Stimulated activated CD8-positive, alpha-beta memory T cell treated with anti-CD3 and anti-CD28 coated beads, Interleukin-7, amount 100 ng/mL, for 24 hours (primary cell): ENCODE measurements around the gene ZMPSTE24.

ENCODE experiments used
- DNase-seq: peaks from one replicate; pipeline ENCODE4 v3.0.0-alpha.2; 2020; ENCODE audit warnings: low read depth

The ZMPSTE24 gene

DNA sequence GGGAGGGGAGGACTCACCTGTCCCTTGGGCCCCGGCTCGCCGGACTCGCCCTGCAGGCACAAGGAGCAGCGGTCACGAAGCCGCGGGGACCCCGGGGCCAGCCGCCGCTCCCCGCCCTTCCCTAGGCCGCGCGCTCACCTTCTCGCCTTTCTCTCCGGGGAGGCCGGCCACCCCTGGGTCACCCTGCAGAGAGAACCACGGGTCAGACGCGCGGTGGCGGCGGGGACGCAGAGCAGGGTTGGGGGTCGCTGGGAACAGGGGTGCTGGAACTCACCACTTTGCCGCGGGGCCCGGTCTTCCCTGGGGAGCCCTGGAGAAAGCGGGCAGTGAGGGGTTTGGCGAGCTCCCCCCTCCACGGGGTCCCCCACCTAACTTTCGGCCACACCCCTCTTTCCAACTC, 45.8 kb downstream of the ZMPSTE24 start:
- DNase-seq = no peak

DNA sequence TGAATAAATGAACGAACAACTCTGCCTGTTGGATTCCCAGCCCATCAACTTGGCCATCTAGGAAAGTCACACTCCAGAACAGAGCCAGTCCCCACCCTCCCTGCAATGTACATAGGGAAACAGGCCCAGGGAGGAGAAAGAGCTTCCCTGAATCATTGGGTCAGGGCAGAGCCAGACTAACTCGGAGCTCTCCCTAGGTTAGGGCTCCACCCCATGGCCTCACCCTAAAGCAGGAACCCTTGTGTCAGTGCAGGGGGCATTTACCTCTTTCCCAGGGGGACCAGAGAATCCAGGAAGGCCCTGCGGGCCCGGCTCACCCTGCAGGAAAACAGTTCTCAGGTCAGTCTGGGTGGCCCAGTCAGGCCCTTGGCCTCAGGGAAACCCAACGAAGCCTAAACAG, 47.4 kb downstream of the ZMPSTE24 start:
- no peak for DNase-seq

DNA sequence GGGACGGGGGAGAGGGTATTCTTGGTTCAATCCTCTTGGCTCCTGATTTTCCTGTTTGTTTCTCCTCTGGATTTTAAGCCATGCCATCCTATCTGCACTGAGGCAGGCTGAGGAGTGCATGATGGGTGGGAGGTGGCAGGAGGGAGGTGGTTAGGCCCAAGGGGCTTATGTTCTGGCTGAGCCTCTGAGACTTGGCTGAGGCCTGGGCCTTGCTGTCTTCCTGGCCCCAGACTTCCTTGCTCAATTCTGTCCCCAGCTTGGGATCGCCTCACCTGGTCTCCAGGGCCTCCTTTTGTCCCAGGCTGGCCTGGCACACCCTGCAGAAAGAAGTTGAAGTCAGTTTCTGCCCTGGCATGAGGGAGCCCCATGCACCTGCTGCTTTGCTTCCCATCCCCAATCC, 47.8 kb downstream of the ZMPSTE24 start:
- no peak for DNase-seq

DNA sequence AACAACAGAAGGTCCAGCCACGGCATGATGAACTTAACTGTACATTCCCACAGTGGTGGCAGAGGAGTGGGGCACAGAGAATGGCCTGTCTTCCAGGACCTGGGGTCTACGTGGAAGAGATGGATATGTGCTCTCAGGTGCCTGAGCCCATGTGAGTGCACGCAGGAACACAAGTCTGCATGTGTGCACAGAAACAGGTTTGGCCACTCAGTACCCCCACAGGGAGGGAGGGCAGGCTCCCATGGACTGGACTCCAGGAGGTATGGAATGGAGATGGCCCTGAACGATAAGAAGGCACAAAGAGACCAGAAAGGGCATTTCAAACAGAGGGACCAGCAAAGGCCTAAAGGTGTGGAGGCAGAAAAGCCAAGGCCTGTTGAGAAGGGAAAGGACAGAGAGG, 48.3 kb downstream of the ZMPSTE24 start:
- no peak for DNase-seq

DNA sequence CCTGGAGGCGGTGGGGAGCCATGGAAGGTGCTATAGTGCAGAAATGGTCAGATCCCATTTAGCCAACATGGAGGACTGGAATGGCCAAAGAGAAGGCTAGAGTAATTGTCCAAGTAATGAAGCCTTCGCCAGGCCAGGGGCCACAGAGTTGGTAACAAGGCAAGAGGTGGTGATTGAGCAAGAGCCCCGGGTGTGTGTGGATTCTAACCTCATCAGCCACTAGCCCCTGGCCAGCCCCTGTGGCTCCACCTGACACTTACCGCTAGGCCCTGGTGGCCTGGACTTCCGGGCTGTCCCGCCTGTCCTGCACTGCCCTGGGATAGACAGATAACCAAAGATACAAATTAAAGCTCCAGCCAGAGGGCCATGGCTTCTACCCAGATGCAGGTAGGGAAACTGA, 49.1 kb downstream of the ZMPSTE24 start:
- no peak for DNase-seq

DNA sequence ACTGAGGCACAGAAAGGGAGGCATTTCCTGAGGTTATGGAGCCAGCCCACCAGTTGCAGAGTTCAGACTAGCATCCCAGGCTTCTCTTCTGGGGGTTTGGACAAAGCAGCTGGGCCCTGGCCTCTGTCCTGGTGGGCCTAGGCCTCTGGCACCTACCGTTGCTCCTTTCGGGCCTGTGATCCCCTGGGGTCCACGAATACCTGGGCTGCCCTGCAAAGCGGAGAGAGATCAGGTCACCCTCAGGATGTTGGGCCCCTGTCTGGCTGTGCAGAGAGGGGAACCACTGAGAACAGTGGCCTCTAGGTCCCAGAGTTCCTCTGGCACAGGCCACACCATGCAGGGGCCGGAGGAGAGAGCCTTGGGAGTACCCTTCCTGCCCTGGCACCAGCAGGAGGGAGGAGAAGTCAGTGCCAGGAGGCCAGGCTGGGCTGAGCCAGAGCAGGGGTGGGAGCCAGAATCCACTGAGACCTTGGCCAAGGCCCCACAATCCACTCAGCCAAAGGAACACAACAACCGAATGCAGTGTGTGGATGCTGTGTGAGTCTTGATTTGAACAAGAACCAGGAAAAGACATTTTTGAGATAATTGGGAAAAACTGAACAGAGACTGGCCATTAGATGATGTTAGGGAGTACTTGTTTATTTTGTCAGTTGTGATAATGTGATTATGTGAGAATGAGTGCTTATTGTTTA, 50.1 kb downstream of the ZMPSTE24 start:
- DNase-seq = no peak

DNA sequence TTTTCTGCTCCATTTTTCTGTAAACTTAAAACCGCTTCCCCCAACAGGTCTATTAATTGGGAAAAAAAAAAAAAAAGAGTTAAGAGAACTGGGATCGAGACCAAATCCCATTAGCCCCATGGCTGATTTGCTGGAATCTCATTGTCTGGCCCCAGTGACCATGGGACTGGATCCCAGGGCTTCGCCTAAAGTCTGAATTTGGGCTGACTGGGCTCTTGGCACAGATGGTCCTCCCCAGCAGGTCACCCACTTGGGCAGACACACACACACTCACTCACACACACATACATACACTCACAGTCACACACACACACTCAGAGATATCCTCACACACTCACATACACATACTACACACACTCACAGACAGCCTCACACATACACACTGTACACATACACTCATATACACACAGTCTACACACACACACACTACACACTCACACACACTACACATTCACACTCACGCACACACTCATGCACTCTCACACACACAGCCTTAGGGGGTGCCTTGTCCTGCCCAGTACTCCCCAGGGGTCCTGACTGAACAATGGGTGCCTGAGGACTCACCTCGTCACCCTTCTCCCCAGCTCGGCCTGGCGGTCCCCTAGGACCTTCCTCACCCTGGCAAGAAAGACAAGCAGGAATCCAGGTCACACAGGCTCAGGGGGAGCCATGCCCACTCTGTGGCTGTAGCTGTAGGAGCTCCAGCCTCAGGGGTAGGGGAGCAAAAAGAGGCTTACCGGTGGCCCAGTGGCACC, 51.5 kb downstream of the ZMPSTE24 start:
- DNase-seq = no peak

DNA sequence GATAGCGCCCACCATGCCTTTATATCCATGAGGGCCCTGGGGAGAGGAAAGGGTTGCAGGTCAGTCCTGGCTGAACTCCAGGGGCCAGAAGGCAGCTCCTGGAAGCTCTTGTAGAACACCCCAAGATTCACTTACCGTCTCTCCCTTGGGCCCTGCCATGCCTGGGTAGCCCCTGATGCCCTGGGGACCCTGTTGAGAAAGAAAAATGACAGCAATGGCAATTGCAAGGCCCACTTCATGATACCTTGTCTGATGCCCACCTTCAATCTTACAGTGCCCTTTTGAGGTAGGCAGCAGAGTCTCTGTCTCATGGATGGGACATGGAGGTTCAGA, 52.1 kb downstream of the ZMPSTE24 start:
- no peak for DNase-seq

DNA sequence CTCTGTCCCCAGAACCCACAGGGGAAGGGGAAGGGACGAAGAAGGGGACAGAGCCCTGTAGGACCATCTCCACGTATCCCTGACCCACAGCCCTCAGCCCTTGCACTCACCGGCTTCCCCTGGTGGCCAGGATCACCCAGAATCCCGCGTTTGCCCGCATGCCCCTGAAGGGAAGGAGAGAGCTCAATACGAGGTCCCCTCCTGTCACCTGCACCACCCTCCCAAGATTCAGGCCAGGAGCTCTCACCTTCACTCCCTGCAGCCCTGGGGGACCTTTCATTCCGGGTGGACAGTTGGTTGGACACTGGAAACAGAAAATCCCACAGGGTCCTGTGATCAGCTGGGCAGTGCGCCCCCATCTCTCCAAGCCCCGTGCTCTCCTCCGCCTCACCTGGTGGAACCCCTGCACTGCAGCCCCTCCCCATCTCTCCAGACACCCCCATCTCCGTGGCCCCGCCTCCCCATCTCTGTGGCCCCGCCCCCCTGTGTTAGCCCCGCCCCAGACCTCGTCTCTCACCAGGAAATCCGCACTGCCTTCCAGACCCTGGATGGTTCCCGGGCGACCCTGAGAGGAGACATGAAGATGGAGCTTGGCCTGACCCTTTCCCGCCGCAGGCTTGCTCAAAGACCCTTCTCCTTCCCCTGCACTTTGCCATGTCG, 53.1 kb downstream of the ZMPSTE24 start:
- no peak for DNase-seq

DNA sequence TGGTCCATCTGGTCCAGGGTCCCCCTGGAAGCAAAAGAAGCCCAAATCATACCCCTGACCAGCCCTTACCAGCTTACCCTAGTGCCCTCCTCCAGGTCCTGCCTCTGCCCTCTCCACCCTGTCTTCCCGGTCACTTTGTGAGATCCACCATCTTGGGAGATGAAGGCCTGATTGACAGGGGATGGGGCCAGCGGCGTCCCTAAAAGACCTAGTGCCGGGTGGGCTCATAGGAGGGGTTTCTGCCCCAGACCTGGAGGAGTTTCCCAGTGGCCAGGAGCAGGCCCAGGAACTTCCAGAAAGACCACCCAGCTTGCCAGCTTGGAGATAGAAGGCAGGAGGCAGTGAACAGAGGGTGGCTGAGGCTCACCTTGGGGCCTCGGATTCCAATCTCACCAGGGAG, 53.7 kb downstream of the ZMPSTE24 start:
- DNase-seq = no peak

DNA sequence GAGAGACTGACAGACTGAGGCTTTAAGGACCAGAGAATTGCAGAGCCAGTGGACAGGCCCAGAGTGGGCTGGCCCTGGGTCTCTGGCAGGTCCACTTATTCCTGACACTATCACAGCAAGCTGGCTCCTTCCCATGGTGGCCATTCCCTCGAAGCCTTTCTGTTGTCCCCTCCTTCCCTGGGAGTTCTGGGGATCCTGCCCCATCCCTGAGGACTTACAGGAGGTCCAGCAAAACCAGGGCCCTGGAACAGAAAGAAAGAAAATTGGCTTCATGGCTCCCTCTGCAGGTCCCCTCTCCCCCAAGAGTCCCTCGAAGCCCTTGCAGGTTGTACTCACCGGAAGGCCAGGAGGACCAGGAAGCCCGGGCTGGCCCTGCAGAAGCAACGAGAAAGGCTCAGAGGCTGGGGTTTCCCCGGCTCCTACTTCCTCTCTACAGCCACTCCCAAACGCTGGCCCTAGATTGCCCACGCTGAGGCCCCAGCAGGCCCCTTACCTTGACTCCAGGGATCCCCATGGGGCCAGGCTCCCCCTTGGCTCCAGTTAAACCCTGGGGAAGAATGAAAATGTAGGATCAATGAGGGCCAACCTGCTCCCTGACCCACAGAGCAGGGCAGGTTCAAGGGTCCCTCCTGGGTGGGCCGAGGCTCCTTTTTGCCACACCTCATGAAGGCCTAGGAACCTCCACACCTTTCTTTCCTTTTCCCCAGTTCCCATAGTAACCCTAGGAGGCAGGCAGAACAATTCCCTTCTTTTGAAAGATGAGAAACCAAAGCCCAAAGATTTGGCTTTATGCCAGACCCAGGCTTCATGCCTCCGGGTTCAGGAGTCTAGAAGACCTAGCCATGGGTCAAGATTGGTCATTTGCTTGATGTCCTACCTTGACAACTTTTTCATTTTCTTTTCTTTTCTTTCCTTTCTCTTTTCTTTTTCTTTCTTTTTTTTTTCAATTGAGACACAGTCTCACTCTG, 54.5 kb downstream of the ZMPSTE24 start:
- DNase-seq = no peak

DNA sequence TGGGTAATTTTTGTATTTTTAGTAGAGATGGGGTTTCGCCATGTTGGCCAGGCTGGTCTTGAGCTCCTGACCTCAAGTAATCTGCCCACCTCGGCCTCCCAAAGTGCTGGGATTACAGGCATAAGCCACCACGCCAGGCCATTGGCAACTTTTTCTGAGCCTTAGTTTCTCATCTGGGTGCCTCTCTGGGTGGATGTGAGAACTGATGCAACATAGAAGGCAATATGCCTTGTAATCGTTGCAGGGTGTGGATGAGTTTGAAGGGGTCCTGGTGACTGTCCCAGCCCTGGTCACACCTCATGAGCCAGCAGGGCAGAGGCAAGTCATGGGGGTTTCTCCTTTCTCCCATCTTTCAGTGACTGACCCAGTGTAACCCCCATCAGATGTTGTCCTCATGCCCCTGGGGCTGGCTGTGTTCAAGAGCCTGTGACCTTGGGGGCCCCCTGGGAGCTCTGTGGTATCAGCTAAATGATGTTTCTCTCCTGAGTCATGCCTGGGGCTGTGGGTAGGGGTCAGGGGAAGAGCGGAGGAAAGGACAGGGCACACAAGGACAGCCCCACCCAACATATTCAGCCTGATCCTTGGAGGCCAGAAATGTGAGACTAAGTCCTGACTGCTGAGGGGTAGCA, 55.4 kb downstream of the ZMPSTE24 start:
- DNase-seq = no peak

DNA sequence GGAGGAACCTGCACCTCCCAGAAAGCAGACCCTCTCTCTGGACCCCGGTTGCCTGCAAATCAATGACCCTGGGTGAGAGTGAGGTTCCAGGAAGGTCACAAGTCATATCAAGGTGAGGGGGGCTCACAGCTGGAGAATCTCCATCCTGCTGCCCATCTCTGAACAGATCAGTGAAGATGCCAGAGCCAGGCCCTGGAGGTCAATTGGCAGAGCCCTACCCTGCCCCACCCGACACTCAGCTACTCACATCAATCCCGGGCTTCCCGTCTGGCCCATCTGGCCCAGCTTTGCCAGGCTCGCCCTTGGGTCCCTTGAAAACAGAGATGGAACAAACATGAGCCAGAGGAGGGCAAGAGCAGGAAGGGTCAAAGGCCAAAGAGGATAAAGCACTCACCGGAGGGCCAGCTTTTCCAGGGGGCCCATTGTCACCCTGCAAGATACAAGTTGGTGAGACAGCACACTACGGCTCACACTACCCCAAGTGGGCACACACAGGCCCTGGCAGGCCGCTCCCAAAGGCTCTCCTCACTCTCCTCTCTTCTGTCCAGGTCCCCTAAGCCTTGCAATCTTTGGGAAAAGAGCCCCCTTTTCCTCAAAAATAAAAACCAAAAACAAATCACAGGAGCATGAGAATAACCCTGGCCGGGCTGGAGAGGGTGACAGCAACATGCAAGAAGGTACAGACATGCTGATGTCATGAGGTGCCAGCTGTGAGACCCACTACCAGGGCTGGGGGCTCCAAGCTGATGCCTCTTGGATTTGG, 56.1 kb downstream of the ZMPSTE24 start:
- no peak for DNase-seq

DNA sequence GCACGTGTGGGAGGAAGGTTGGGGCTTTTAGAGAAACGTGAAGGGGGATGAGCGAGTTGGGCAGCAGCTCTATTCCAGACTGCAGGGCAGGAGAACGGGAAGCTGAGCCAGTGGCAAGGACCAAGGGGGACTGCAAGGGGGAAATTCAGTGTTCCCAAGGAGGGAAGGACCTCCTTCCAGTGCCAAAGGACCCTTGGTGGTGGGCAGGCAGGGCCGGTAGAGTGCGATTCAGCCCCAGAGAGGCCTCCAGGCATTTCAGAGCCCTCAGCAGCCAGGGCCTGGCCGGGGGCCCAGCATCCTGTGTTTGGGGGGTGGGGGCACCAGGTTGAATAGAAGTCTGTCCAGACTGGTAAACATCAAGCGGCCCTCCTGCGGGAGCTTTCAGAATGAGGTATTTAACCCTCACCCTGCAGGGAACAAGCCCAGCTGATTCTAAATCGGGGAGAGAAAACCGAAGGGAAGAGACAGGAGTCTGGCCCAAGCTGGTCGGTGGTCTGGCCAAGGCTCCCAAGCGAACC, 56.7 kb downstream of the ZMPSTE24 start:
- no peak for DNase-seq

DNA sequence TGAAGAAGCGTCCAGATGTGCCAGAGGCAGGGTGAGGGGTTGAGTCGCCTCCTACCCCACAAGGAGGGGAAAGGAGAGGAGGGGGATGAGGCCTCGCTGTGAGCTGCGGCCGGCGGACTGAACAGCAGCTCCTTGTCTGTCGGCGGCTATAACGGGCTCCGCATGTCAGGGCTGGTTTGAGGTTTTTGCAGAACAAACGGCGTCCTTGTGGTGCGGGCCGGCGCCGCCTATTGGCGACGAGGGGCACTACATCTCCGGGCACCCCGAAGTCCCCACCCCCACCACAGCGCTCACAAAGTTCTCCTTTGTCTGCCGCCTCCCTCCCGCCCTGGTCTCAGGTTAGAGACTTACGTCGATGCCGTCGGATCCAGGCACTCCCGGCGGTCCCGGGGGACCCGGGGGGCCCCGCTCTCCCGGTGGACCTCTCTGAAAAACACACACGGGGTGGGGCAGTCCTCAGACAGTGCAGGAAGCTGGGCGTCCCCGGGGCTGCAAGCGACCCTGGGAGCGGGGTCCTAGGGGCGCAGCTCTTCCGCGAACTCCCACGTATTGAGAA, 57.3 kb downstream of the ZMPSTE24 start:
- peak; percentile 60 for DNase-seq

DNA sequence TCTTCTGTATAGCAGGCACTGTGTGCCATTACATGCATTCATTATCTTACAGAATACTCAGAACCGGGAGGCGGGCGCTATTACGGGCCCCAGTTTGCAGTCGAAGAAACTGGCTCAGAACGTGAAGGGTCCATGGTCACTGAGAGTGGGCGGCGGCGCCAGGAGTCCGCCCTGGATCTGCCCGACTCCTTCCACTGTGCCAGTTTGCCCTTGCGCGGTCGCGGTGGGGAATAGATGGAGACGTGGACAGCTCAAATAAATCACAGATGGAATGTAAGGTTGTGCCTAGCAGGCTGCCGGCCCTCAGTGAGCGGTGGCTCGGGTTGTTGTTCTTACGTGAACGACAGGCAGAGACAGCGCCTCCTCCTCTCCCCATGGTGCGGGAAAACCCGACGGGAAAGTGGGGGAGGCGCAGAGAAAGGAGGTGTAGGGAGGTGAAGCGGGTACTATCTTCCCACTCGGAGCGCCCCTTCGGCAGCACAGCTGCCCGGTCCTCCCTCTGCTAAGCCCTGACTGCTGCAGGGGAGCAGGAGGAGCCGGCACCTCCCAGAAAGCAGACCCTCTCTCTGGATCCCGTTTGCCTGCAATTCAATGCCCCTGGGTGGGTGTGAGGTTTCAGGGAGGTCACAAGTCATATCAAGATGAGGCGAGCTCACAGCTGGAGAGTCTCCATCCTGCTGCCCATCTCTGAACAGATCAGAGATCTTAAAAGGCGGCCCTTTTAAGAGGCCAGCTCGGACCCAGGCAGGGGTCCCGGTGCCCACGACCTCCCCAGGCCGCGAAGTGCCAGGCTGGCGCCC, 58.0 kb downstream of the ZMPSTE24 start:
- no peak for DNase-seq

DNA sequence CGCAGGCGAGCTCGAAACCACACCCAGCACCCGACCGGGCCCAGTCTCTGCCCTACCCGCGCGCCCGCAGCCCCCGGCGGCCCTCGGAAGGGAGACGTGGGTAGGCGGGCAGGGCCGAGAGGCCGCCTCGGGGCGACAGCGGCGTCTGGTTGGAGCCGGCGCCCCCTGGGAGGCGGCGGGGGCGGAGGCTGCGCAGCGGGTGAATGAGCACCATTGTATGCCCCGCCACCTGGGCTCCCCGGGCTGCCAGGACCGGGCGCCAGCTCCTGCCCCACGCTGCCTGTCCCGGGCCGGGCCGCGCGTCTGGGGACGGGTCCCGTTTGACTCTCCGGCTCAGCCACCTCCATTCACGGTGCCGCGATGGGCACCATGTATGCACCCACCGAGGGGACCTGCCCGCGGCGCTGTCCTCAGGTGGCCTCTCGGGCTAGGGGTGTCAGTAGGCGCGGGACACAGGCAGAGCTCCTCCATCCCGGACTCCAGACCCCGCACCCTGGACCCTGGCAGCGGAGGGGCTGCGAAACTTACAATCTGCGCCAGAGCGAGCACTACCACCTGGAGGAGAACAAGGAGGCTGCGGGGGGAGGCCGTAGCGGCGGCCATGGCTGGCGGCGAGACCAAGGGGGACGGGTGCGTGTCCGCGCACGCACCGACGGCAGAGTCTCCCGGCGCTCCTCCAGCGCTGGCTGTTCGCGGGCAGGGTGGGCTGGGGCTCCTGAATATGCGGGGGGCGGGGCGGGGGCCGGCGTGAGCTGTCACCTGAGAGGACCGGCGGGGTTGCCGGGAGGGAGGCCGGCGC, 58.8 kb downstream of the ZMPSTE24 start, which contains the start of gene COL9A2:
Gene COL9A2 (minus strand): TSS at position 692 of the 799 bp plus-strand sequence. CDS start 89 bp downstream, at position 603.
- DNase-seq = no peak

DNA sequence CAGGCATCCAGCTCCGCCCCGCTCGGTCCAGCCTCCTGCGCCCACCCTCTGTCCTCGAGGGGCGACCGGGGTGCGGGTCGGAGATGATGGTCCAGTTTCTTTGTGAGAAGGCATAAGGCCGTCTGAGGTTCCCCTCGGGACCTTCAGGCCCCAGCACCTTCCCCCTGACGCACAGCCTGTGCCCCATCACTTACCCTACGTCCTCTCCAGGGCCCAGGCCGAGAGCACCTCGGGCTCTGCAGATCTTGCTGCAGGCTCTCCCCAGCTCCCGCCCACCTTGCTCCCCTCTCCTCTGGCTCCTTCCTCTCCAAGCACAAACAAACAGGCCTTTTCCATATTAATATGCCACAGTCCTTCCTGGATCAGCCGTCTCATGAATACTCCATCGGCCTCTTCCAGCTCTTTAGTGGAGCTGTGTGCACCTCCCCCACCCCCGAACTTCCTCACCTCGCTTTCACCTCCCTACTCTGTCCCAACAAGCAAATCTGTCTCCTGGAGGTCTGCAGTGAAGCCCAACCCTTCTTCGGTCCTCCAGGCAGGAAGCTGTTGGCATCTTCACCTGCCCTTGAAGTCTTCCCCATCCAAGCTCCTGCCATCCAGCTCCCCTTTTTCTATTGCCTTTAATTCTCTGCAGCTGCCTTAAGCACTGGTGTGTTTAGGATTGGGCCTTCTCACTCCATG, 59.5 kb downstream of the ZMPSTE24 start:
- DNase-seq = no peak
